MM.1S (cell line): ENCODE results near the gene RP2.

Experiments
- DNase-seq: peaks from one replicate; pipeline ENCODE4 v3.0.0-alpha.2; 2015
- H2AFZ ChIP-seq: fragments of 300-600 bp; sonication (generic); 2 replicates; pipeline ENCODE4 v1.6.0; 2016; ENCODE audit warnings: antibody characterized with exemption, low read length
- H3F3A ChIP-seq: fragments of 300-600 bp; sonication (generic); 2 replicates; pipeline ENCODE4 v1.6.1; 2016; ENCODE audit warnings: mild to moderate bottlenecking, antibody characterized with exemption, low read length, moderate library complexity, mixed read lengths; ENCODE audit not compliant: insufficient read depth
- H3K27ac ChIP-seq: fragments of 300-600 bp; sonication (generic); 2 replicates; pipeline ENCODE4 v1.5.1; 2016; ENCODE audit warnings: mild to moderate bottlenecking, low read length
- H3K27me3 ChIP-seq: fragments of 300-600 bp; sonication (generic); replicated peaks from 2 replicates; pipeline ENCODE4 v1.6.0; 2016; ENCODE audit warnings: low read length; ENCODE audit not compliant: insufficient read depth
- H3K36me3 ChIP-seq: fragments of 300-600 bp; sonication (generic); replicated peaks from 2 replicates; pipeline ENCODE4 v1.6.1; 2016; ENCODE audit warnings: mild to moderate bottlenecking, low read length, mixed read lengths; ENCODE audit not compliant: insufficient read depth
- H3K4me1 ChIP-seq: fragments of 300-600 bp; sonication (generic); 2 replicates; pipeline ENCODE4 v1.6.1; 2016; ENCODE audit warnings: low read length, mixed read lengths
- H3K4me2 ChIP-seq: fragments of 300-600 bp; sonication (generic); 2 replicates; pipeline ENCODE4 v1.6.0; 2016; ENCODE audit warnings: low read depth, low read length
- H3K4me3 ChIP-seq: fragments of 300-600 bp; sonication (generic); 2 replicates; pipeline ENCODE4 v1.5.1; 2016; ENCODE audit warnings: low read length, mixed read lengths
- H3K79me2 ChIP-seq: fragments of 300-600 bp; sonication (generic); 2 replicates; pipeline ENCODE4 v1.6.1; 2016; ENCODE audit warnings: mixed run types, low read length, mixed read lengths
- H3K9ac ChIP-seq: fragments of 300-600 bp; sonication (generic); 2 replicates; pipeline ENCODE4 v1.6.1; 2016; ENCODE audit warnings: low read length, mixed read lengths
- H3K9me2 ChIP-seq: fragments of 300-600 bp; sonication (generic); replicated peaks from 2 replicates; pipeline ENCODE4 v1.6.1; 2016; ENCODE audit warnings: mild to moderate bottlenecking, low read length, mixed read lengths; ENCODE audit not compliant: insufficient read depth
- H3K9me3 ChIP-seq: fragments of 300-600 bp; sonication (generic); replicated peaks from 2 replicates; pipeline ENCODE4 v1.6.1; 2016; ENCODE audit warnings: mild to moderate bottlenecking, low read length, mixed read lengths; ENCODE audit not compliant: insufficient read depth
- H4K20me1 ChIP-seq: fragments of 300-600 bp; sonication (generic); 2 replicates; pipeline ENCODE4 v1.6.1; 2016; ENCODE audit warnings: mild to moderate bottlenecking, low read length, moderate library complexity, mixed read lengths; ENCODE audit not compliant: insufficient read depth
- CTCF ChIP-seq: fragments of 300-600 bp; sonication (generic); IDR thresholded peaks from 2 replicates; pipeline ENCODE4 v1.5.1; 2016; ENCODE audit warnings: antibody characterized with exemption, low read length, mixed read lengths
- EZH2 ChIP-seq: fragments of 300-600 bp; sonication (generic); optimal IDR thresholded peaks from 2 replicates; pipeline ENCODE3; 2017; ENCODE audit warnings: low read depth, mild to moderate bottlenecking, antibody characterized with exemption, low read length, mixed read lengths
- EZH2phosphoT487 ChIP-seq: fragments of 300-600 bp; sonication (generic); IDR thresholded peaks from 2 replicates; pipeline ENCODE4 v1.6.1; 2018; ENCODE audit warnings: antibody characterized with exemption, low read length

The RP2 gene

DNA sequence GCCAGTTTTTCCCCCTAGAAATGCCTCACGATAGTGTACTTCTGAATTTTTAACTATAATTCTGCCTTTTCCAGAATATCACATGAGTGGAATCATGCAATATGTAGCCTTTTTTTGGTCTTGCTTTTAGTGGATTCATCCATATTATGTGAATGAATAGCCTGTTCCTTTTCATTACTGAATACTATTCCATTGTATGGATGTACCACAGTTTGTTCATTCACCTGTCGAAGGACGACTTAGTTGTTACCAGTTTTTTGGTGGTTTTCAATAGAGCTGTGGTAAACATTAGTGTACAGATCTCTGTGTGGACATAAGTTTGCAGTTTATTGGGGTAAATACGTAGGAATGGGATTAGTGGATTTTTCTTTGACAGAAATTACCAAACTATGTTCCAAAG is 83.4 kb downstream of the RP2 start:
- no peaks in the 10 kb centered on the region for H3K79me2 ChIP-seq
- H3K4me2 ChIP-seq: no peak overlapping the region
- H3K4me1 ChIP-seq: no peaks in the 10 kb centered on the region
- H3K9me2 ChIP-seq: no peaks in the 10 kb centered on the region
- H3K27me3 ChIP-seq: no peaks in the 10 kb centered on the region
- H3F3A ChIP-seq: no peaks in the 10 kb centered on the region
- no peak for DNase-seq
- H3K9me3 ChIP-seq: no peaks in the 10 kb centered on the region
- H3K9ac ChIP-seq: no peak overlapping the region
- H3K27ac ChIP-seq: no peak overlapping the region
- TF ChIP-seq CTCF: no peak
- TF ChIP-seq EZH2: no peak
- TF ChIP-seq EZH2phosphoT487: no peak
- no peaks in the 10 kb centered on the region for H3K36me3 ChIP-seq
- no peak overlapping the region for H3K4me3 ChIP-seq
- H4K20me1 ChIP-seq: no peaks in the 10 kb centered on the region
- no peak overlapping the region for H2AFZ ChIP-seq

DNA sequence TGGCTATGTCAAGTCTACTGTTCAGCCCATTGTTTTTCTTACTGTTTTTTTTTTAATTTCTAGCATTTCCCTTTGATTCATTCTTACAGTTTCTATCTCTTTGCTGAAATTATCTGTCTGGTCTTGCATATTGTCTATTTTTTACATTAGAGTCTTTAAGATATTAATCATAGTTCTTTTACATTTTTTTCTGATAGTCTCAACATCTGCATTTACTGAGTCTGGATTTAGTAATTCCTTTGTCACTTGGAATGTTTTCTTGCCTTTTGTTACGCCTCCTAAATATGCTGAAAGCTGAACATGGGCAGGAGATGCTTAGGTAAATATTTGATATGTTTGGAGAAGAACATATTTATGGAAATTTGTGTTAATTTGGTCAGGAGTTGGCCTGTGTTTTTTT is 85.8 kb downstream of the RP2 start:
- H3K9ac ChIP-seq: no peak overlapping the region
- no peak overlapping the region for H3K4me2 ChIP-seq
- H3K9me3 ChIP-seq: no peaks in the 10 kb centered on the region
- no peak overlapping the region for H2AFZ ChIP-seq
- H4K20me1 ChIP-seq: no peaks in the 10 kb centered on the region
- no peak overlapping the region for H3K27ac ChIP-seq
- H3K4me1 ChIP-seq: no peaks in the 10 kb centered on the region
- no peak for DNase-seq
- no peak overlapping the region for H3K4me3 ChIP-seq
- H3F3A ChIP-seq: no peaks in the 10 kb centered on the region
- H3K79me2 ChIP-seq: no peaks in the 10 kb centered on the region
- no peaks in the 10 kb centered on the region for H3K27me3 ChIP-seq
- H3K36me3 ChIP-seq: no peaks in the 10 kb centered on the region
- H3K9me2 ChIP-seq: no peaks in the 10 kb centered on the region
- TF ChIP-seq EZH2 (no peak), EZH2phosphoT487 (no peak), CTCF (no peak)

DNA sequence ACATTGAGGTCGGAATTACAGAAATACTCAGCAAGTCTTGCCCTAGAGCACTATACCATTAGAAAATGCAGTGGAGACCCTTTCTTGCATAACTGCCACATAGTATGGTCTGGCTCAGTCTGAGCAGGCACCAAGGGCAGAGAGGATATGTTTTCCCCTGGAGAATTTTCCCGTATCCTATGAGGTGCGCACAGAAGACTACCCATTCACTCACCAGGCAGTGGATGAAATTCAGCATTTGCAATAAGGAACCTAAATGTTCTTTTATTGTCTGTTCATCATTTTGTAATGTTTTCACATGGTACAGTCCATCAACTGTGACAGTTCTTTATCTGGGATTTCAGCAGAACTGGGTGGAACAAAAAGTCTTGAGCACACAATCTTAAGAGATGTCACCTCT is 90.9 kb downstream of the RP2 start:
- Histone ChIP-seq H3K27ac (no peak overlapping the region), H3K4me3 (no peak overlapping the region), H3K36me3 (no peaks in the 10 kb centered on the region), H3K9ac (no peak overlapping the region), H3K9me3 (no peaks in the 10 kb centered on the region), H3K4me2 (no peak overlapping the region), H3K9me2 (no peaks in the 10 kb centered on the region), H3K4me1 (no peaks in the 10 kb centered on the region), H2AFZ (no peak overlapping the region), H3F3A (no peaks in the 10 kb centered on the region), H3K79me2 (no peaks in the 10 kb centered on the region), H4K20me1 (no peaks in the 10 kb centered on the region), H3K27me3 (no peaks in the 10 kb centered on the region)
- TF ChIP-seq EZH2 (no peak), EZH2phosphoT487 (no peak), CTCF (no peak)
- DNase-seq: no peak
